ENCODE data around the gene TUBB4B.
A peak's percentile ranks its signal among the peaks of the same experiment; 100 is the strongest.

Gene TUBB4B

GRCh38 chr9:137225699-137226331 lies 15.3 kb upstream of the TUBB4B start:
- DNase-seq (ENCODE audit: low spot score) = no peak
- no peak for FAIRE-seq

- FAIRE-seq = no peak
- peak; percentile 75 for DNase-seq (ENCODE audit: low spot score)
Measured at GRCh38 chr9:137226338-137227053, 14.6 kb upstream of the TUBB4B start.

GRCh38 chr9:137227054-137227852 lies 13.8 kb upstream of the TUBB4B start, which contains the start of gene RNF224:
RNF224 (plus strand) TSS chr9:137227502; CDS start chr9:137228336, 834 bp downstream.
- DNase-seq (ENCODE audit: low spot score) (peak; percentile 70), FAIRE-seq (no peak)

- DNase-seq (ENCODE audit: low spot score) = no peak
- FAIRE-seq = no peak
Measured at GRCh38 chr9:137227853-137228505, 13.1 kb upstream of the TUBB4B start.

- no peak for DNase-seq (ENCODE audit: low spot score)
- no peak for FAIRE-seq
Measured at GRCh38 chr9:137228506-137228967, 12.6 kb upstream of the TUBB4B start.

GRCh38 chr9:137228968-137229896 lies 11.9 kb upstream of the TUBB4B start:
- DNase-seq (ENCODE audit: low spot score) = no peak
- no peak for FAIRE-seq

GRCh38 chr9:137229903-137230704 lies 11.0 kb upstream of the TUBB4B start:
- DNase-seq (ENCODE audit: low spot score) = no peak
- FAIRE-seq = no peak

- FAIRE-seq (no peak), DNase-seq (ENCODE audit: low spot score) (no peak)
Measured at GRCh38 chr9:137230705-137231371, 10.2 kb upstream of the TUBB4B start, which contains the start of gene SLC34A3. SLC34A3 (plus strand) TSS chr9:137230901; CDS start chr9:137231703, 802 bp downstream.

GRCh38 chr9:137231372-137232039 lies 9.6 kb upstream of the TUBB4B start:
- FAIRE-seq (no peak), DNase-seq (ENCODE audit: low spot score) (no peak)

GRCh38 chr9:137232101-137232500 lies 9.0 kb upstream of the TUBB4B start:
- DNase-seq (ENCODE audit: low spot score) = no peak
- FAIRE-seq = no peak

- FAIRE-seq = no peak
- DNase-seq (ENCODE audit: low spot score) = no peak
Measured at GRCh38 chr9:137232510-137232909, 8.6 kb upstream of the TUBB4B start.

GRCh38 chr9:137233143-137233980 lies 7.7 kb upstream of the TUBB4B start:
- no peak for DNase-seq (ENCODE audit: low spot score)

GRCh38 chr9:137234055-137234697 lies 6.9 kb upstream of the TUBB4B start:
- FAIRE-seq (no peak), DNase-seq (ENCODE audit: low spot score) (no peak)

More at GRCh38 chr9:137233143-137233980, 7.7 kb upstream of the TUBB4B start:
- FAIRE-seq = no peak

GRCh38 chr9:137234758-137235423 lies 6.2 kb upstream of the TUBB4B start:
- no peak for FAIRE-seq
- no peak for DNase-seq (ENCODE audit: low spot score)

GRCh38 chr9:137235424-137236237 lies 5.5 kb upstream of the TUBB4B start:
- DNase-seq (ENCODE audit: low spot score) = no peak
- FAIRE-seq = no peak
